ENCODE results near the gene STK32C.

STK32C gene

GRCh38 chr10:132240581-132240980 is 67.2 kb downstream of the STK32C start:
- no peak overlapping the region for H3K27ac ChIP-seq (replicated peaks)
- TF ChIP-seq REST (IDR thresholded peaks at IDR 0.05; ENCODE audit: insufficient replicate concordance, low read depth) (no peak), POLR2AphosphoS5 (IDR thresholded peaks at IDR 0.05; ENCODE audit: low read depth) (no peak), GABPA (IDR thresholded peaks at IDR 0.05; ENCODE audit: low read depth) (no peak), SPI1 (IDR thresholded peaks at IDR 0.05; ENCODE audit: borderline replicate concordance, low read depth) (no peak), CTCF (IDR thresholded peaks at IDR 0.05; ENCODE audit: insufficient read depth, low read length) (no peak)
- DNase-seq (ENCODE audit: low read depth in 1 of 2, low spot score in 1 of 2), result no peak
- peaks cover 2% of the 10 kb centered on the region for H3K27me3 ChIP-seq (ENCODE audit: insufficient read depth, poor library complexity, severe bottlenecking)
- H3K4me3 ChIP-seq (replicated peaks; ENCODE audit: insufficient read depth, low read length), result no peak overlapping the region

GRCh38 chr10:132240156-132240555 is 67.6 kb downstream of the STK32C start:
- Histone ChIP-seq H3K27me3 (ENCODE audit: insufficient read depth, poor library complexity, severe bottlenecking) (peaks cover 2% of the 10 kb centered on the region), H3K27ac (replicated peaks) (no peak overlapping the region), H3K4me3 (replicated peaks; ENCODE audit: insufficient read depth, low read length) (no peak overlapping the region)
- TF ChIP-seq GABPA (IDR thresholded peaks at IDR 0.05; ENCODE audit: low read depth) (no peak), CTCF (IDR thresholded peaks at IDR 0.05; ENCODE audit: insufficient read depth, low read length) (no peak), POLR2AphosphoS5 (IDR thresholded peaks at IDR 0.05; ENCODE audit: low read depth) (no peak), SPI1 (IDR thresholded peaks at IDR 0.05; ENCODE audit: borderline replicate concordance, low read depth) (no peak), REST (IDR thresholded peaks at IDR 0.05; ENCODE audit: insufficient replicate concordance, low read depth) (no peak)
- no peak for DNase-seq (ENCODE audit: low read depth in 1 of 2, low spot score in 1 of 2)

- Histone ChIP-seq H3K27me3 (ENCODE audit: insufficient read depth, poor library complexity, severe bottlenecking) (peaks cover 2% of the 10 kb centered on the region), H3K27ac (replicated peaks) (no peak overlapping the region), H3K4me3 (replicated peaks; ENCODE audit: insufficient read depth, low read length) (no peak overlapping the region)
- no peak for TF ChIP-seq REST (IDR thresholded peaks at IDR 0.05; ENCODE audit: insufficient replicate concordance, low read depth)
- TF ChIP-seq POLR2AphosphoS5 (IDR thresholded peaks at IDR 0.05; ENCODE audit: low read depth), result no peak
- TF ChIP-seq CTCF (IDR thresholded peaks at IDR 0.05; ENCODE audit: insufficient read depth, low read length), result no peak
- DNase-seq (ENCODE audit: low read depth in 1 of 2, low spot score in 1 of 2), result no peak
These were observed 68.4 kb downstream of the STK32C start for GRCh38 chr10:132239126-132240031.
